Measurements from ENCODE around the gene ACTL9. TPM values are rescaled to one million over a fixed set of nuclear protein-coding genes. Genes with fewer than 3 reads are reported as not detected.

ACTL9 gene
- polyA plus RNA-seq, 1 experiment: not detected

DNA sequence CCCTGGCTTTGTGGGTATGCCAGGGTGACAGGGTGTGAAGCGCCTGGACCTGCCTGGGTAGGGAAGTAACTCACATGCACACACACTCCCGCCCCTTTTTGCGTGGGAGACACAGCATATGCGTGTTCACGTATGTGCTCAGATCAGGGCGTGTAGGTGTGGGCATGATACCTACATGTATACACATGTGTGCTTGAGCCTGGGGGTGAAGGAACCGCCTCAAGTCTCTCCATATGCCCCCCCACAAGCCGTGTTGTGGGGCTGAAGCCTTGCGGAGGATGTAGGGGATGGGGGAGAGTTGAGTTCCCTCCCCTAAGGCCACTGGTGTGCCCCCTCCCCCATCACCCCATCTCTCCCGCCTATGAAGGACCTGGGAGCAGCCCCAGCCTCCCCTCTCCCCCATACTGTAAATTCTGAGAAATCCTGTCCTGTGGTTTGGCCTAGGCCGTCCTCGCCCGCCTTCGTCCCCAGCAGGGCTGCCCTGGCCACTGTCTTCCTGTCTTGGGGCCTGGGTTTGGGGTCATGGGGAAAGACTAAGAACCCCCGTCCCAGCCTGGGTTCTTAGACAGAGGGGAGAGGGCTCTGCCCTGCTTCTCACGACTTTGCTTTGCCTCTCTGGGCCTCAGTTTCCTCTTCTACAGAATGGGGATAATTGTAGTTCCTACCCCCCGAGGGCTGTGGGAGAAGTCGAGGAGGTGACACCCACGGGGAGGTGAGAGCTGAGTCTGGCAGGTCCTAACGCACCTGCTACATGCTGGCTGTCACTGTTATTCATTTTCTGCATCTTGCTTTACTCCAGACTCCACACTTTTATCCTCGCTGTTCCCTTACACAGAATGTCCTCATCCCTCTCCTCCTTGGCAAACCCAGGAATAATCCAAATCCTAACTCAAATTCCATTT, 14.3 kb downstream of the ACTL9 start:
- DNase-seq (ENCODE audit: low read depth): no peak
- H3K4me3 ChIP-seq (ENCODE audit: low read depth, low read length): no peak overlapping the region
- no peak for TF ChIP-seq CTCF (IDR thresholded peaks at IDR 0.05; ENCODE audit: insufficient read depth, low read depth, low read length)
- H3K36me3 ChIP-seq (ENCODE audit: control insufficient read depth, insufficient read depth, low read length): no peaks in the 10 kb centered on the region
- POLR2A ChIA-PET: no interaction called here
- CTCF ChIA-PET: no interaction called here
- no peaks in the 10 kb centered on the region for H3K27me3 ChIP-seq (ENCODE audit: control insufficient read depth, insufficient read depth, low read length)

DNA sequence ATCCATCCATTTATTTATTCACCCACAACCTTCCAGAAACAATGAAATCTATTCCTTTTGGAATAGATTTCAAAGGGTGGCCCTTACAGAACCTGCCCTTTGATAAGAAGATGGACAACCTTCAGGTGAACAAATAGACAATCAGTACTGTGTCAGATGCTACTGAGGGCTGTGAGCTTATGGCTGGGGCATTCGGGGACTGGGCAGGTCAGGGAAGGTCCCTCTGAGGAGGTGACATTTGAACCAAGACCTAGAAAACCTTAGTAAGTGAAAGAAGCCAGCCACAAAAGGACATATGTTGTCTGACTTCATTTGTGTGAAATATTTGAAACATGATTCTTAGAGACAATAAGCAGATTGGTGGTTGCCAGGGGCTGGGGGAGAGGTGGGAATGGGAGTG, 15.7 kb downstream of the ACTL9 start:
- CTCF ChIA-PET: no interaction called here
- TF ChIP-seq CTCF (IDR thresholded peaks at IDR 0.05; ENCODE audit: insufficient read depth, low read depth, low read length): no peak
- Histone ChIP-seq H3K27me3 (ENCODE audit: control insufficient read depth, insufficient read depth, low read length) (no peaks in the 10 kb centered on the region), H3K4me3 (ENCODE audit: low read depth, low read length) (no peak overlapping the region), H3K36me3 (ENCODE audit: control insufficient read depth, insufficient read depth, low read length) (no peaks in the 10 kb centered on the region)
- no peak for DNase-seq (ENCODE audit: low read depth)
- POLR2A ChIA-PET: no interaction called here

- no peak for TF ChIP-seq CTCF (IDR thresholded peaks at IDR 0.05; ENCODE audit: insufficient read depth, low read depth, low read length)
- no peak for DNase-seq (ENCODE audit: low read depth)
- POLR2A ChIA-PET: no interaction called here
- CTCF ChIA-PET: no interaction called here
- Histone ChIP-seq H3K27me3 (ENCODE audit: control insufficient read depth, insufficient read depth, low read length) (no peaks in the 10 kb centered on the region), H3K4me3 (ENCODE audit: low read depth, low read length) (no peak overlapping the region), H3K36me3 (ENCODE audit: control insufficient read depth, insufficient read depth, low read length) (no peaks in the 10 kb centered on the region)
Observed at GRCh38 chr19:8682472-8682871, 16.1 kb downstream of the ACTL9 start.

DNA sequence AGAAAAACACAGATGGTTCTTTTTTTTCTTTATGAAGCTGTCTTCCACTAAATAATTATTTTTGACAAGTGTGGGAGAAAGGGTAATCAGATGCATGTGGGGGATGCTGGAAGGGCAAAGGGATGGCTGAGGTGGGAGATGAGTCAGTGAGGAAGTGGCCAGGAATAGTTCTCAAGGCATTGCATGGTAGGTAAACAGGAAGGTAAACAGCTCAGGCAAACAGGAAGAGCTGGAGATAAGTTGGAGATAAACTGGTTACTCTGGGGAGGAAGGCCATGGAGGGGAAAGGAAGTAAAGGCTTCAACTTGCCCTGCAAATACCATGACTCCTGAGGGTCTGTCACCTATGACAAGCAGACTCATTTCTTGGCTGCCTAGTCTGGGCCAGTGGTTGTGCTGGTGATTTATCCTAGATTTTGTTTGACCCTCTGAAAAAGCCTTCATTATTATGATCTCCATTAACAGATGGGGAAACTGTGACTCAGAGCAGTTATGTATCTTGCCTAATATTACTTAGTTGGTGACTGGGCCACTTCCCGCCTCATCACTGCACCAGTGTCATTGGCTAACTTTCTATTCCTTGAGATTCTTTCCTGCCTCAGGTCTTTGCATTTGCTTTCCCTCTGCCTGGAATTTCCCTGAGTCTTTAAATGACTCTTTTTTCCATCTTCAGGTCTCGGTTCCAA, 17.1 kb downstream of the ACTL9 start:
- H3K27me3 ChIP-seq (ENCODE audit: control insufficient read depth, insufficient read depth, low read length): no peaks in the 10 kb centered on the region
- no peak overlapping the region for H3K4me3 ChIP-seq (ENCODE audit: low read depth, low read length)
- CTCF ChIA-PET: no interaction called here
- H3K36me3 ChIP-seq (ENCODE audit: control insufficient read depth, insufficient read depth, low read length): no peaks in the 10 kb centered on the region
- no peak for DNase-seq (ENCODE audit: low read depth)
- POLR2A ChIA-PET: no interaction called here
- no peak for TF ChIP-seq CTCF (IDR thresholded peaks at IDR 0.05; ENCODE audit: insufficient read depth, low read depth, low read length)

GRCh38 chr19:8680676-8681344, 17.8 kb downstream of the ACTL9 start:
- POLR2A ChIA-PET: no interaction called here
- CTCF ChIA-PET: no interaction called here
- Histone ChIP-seq H3K27me3 (ENCODE audit: control insufficient read depth, insufficient read depth, low read length) (no peaks in the 10 kb centered on the region), H3K4me3 (ENCODE audit: low read depth, low read length) (no peak overlapping the region), H3K36me3 (ENCODE audit: control insufficient read depth, insufficient read depth, low read length) (no peaks in the 10 kb centered on the region)
- no peak for TF ChIP-seq CTCF (IDR thresholded peaks at IDR 0.05; ENCODE audit: insufficient read depth, low read depth, low read length)
- DNase-seq (ENCODE audit: low read depth): no peak
